ENCODE results near the gene EPS15. TPM values are rescaled to one million over a fixed set of nuclear protein-coding genes. Genes with fewer than 3 reads are reported as not detected.
"Not testable (repeated sequence)": the region's sequence is repeated elsewhere in the genome, so short reads cannot be mapped to it uniquely, and the experiment has no call there.

The EPS15 gene
- total and polyA plus RNA-seq, 12 donors: 12.4 to 81.4 (median 63.0) TPM

DNA sequence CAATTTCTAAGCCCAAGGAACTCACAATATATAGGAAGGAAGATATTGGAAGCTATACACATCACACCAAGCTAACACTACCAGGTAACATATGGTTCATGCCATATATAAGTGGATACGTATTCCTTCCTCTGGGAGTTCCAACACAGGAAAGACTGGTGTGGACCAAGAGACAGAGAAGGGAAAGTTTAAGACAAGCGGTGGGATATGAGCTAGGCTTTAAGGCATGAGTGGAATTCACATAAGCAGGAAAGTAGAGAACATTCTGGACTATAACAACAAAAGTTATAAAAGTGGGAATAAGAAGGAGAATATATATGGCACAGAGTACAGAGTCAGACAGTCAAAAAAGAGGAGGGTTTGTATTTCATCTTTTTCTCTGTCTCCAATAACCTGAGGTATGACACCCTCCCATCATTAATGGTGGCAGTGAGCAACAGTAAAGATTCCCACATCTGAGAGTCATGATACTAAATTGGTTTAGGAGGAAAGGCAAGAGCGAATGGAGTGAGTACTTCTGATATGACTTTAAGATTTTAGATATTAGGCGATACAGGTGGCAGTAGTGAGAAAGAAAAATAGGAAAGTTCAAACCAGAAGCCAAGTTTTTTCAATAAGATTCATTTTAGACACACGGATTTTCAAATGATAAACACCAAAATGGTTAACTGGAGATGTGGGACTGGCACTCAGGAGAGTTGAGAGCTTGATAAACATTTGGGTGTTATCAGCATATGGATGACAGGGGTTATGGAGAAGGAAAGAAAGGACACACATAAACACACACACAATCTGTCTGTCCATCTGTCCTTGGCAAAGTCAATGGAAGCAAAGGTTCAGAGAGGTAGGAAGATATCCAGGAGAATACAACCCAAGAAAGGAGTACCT is 101.3 kb downstream of the EPS15 start:
- peak overlapping the region in 5 of 10 donors; percentile 16 to 65 (median 50) for H3K27ac ChIP-seq

DNA sequence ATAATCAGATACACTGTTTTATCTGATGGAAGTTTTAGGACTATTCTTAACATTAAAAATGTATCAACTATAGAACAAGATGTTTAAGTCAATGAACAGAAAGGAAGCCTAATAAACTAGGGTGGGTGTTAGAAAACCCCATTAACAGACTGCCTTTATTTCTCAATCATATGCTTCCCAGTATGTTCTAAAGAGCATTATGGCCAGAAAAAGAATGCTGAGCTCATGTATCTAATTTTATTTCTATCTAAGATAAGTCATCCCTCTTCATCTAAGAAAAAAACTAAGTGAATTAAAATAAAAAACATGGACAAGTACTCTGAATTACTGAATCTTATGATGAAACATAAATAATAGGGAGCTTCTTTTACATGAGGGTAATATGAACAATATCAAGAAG is 102.2 kb downstream of the EPS15 start:
- Histone ChIP-seq H3K9me3 (peaks cover 0 to 2% (median 0%) of the 10 kb centered on the region in 11 donors), H3K4me3 (no peak overlapping the region), H3K27me3 (no peaks in the 10 kb centered on the region), H3K36me3 (peaks cover 0 to 45% (median 0%) of the 10 kb centered on the region in 9 donors), H3K27ac (peak overlapping the region in 4 of 10 donors; percentile 15 to 65 (median 40)), H3K4me1 (peaks cover 0 to 51% (median 23%) of the 10 kb centered on the region in 9 donors)
- ATAC-seq (no peak), DNase-seq (no peak)
- TF ChIP-seq, protein P1, sequence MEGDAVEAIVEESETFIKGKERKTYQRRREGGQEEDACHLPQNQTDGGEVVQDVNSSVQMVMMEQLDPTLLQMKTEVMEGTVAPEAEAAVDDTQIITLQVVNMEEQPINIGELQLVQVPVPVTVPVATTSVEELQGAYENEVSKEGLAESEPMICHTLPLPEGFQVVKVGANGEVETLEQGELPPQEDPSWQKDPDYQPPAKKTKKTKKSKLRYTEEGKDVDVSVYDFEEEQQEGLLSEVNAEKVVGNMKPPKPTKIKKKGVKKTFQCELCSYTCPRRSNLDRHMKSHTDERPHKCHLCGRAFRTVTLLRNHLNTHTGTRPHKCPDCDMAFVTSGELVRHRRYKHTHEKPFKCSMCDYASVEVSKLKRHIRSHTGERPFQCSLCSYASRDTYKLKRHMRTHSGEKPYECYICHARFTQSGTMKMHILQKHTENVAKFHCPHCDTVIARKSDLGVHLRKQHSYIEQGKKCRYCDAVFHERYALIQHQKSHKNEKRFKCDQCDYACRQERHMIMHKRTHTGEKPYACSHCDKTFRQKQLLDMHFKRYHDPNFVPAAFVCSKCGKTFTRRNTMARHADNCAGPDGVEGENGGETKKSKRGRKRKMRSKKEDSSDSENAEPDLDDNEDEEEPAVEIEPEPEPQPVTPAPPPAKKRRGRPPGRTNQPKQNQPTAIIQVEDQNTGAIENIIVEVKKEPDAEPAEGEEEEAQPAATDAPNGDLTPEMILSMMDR (IDR thresholded peaks at IDR 0.05): no peak
- intact Hi-C loops (cut with DNase I): loop anchor here in 1 of 10 donors (5.0 kb wide), 1 partner anchor 100 kb away; the partner anchor contains the start of gene EPS15

More for the DNA sequence above, 101.3 kb downstream of the EPS15 start:
- peaks cover 0 to 58% (median 29%) of the 10 kb centered on the region in 9 donors for H3K4me1 ChIP-seq
- no peak overlapping the region for H3K4me3 ChIP-seq
- WGBS, 2 donors: 55 to 64% methylated on average over 5 of the region's 5 CpGs
- intact Hi-C loops (cut with DNase I): loop anchor here in 1 of 10 donors (5.0 kb wide), 1 partner anchor 100 kb away; the partner anchor contains the start of gene EPS15
- no peaks in the 10 kb centered on the region for H3K27me3 ChIP-seq
- no peak for DNase-seq
- H3K36me3 ChIP-seq: peaks cover 0 to 38% (median 0%) of the 10 kb centered on the region in 9 donors
- TF ChIP-seq, protein P1 (IDR thresholded peaks at IDR 0.05): no peak
- no peaks in the 10 kb centered on the region for H3K9me3 ChIP-seq
- peak in 2 of 8 donors; percentile 14 to 18 for ATAC-seq

DNA sequence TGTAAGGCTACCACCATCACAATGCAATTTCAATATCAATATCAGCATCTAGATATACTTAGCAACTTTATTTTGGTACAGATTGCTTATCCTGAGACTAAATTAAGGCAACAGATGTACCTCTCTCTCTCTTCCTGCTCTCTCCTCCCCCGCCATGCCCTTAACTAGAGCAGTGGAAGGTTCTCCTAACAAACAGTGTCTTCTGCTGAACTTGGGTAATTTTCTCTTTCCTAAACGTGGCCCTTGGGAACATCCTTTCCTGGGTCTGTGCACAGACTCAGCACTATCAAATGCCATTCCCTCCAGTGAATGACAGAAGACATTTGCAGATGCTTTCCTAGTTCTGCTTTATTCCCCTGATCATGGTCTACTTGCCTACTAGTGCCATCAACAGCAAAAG is 103.1 kb downstream of the EPS15 start:
- Histone ChIP-seq H3K9me3 (peaks cover 0 to 6% (median 0%) of the 10 kb centered on the region in 11 donors), H3K27ac (peak overlapping the region in 3 of 10 donors; percentile 4 to 53 (median 37)), H3K4me3 (no peak overlapping the region), H3K4me1 (peaks cover 0 to 46% (median 22%) of the 10 kb centered on the region in 9 donors), H3K36me3 (peaks cover 0 to 40% (median 0%) of the 10 kb centered on the region in 9 donors), H3K27me3 (no peaks in the 10 kb centered on the region)
- no peak for DNase-seq
- WGBS, 2 donors: 37 to 47% methylated on average over 2 of the region's 2 CpGs
- TF ChIP-seq, protein P1 (IDR thresholded peaks at IDR 0.05): no peak
- ATAC-seq: peak in 6 of 8 donors; percentile 19 to 70 (median 40)
- intact Hi-C loops (cut with DNase I): loop anchor here in 1 of 10 donors (5.0 kb wide), 1 partner anchor 101 kb away; the partner anchor contains the start of gene EPS15

DNA sequence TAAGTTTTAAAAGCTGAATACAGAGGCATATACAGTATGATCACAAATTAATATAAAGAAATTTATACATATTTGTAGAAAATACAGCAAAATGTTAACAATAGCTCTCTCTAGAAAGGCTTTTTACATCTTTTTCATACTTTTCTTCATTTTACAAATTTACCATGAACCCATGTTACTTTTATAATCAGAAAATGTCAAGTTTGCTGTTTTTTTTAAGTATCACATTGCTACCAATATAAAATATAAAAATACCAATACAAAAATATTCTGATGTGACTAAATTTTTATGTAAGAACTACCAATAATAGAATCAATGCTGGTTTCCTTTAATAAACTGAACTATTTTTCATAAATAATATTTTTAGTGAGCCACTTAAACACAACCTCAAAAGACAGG is 104.3 kb downstream of the EPS15 start:
- DNase-seq: no peak
- peaks cover 0 to 6% (median 0%) of the 10 kb centered on the region in 11 donors for H3K9me3 ChIP-seq
- H3K4me3 ChIP-seq: no peak overlapping the region
- peak overlapping the region in 1 of 10 donors; percentile 37 for H3K27ac ChIP-seq
- ATAC-seq: no peak
- intact Hi-C loops (cut with DNase I): loop anchor here in 1 of 10 donors (5.0 kb wide), 1 partner anchor 102 kb away; the partner anchor contains the start of gene EPS15
- H3K4me1 ChIP-seq: peaks cover 0 to 47% (median 24%) of the 10 kb centered on the region in 9 donors
- H3K36me3 ChIP-seq: peaks cover 0 to 37% (median 0%) of the 10 kb centered on the region in 9 donors
- H3K27me3 ChIP-seq: no peaks in the 10 kb centered on the region
- TF ChIP-seq, protein P1 (IDR thresholded peaks at IDR 0.05): no peak

DNA sequence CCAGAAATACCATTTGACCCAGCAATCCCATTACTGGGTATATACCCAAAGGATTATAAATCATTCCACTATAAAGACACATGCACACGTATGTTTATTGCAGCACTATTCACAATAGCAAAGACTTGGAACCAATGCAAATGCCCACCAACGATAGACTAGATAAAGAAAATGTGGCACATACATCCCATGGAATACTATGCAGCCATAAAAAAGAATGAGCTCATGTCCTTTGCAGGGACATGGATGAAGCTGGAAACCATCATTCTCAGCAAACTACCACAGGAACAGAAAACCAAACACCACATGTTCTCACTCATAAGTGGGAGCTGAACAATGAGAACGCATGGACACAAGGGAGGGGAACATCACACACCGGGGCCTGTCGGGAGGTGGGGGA is 107.2 kb downstream of the EPS15 start:
- intact Hi-C loops (cut with DNase I); DNase-seq; ATAC-seq; H3K27me3 ChIP-seq; H3K27ac ChIP-seq; H3K4me3 ChIP-seq; H3K9me3 ChIP-seq: not testable (repeated sequence)
- Histone ChIP-seq H3K36me3 (peaks cover 0 to 48% (median 24%) of the 10 kb centered on the region in 9 donors), H3K4me1 (peaks cover 0 to 29% (median 13%) of the 10 kb centered on the region in 9 donors)
- WGBS, 2 donors: 87 to 91% methylated on average over 5 of the region's 5 CpGs

All from heart right ventricle (tissue), 16 donors.